ENCODE data around the gene BEAN1. TPM values are rescaled to one million over a fixed set of nuclear protein-coding genes. Genes with fewer than 3 reads are reported as not detected.

Gene BEAN1
- total and polyA plus RNA-seq, 8 donors = 0.40 to 3.7 (median 0.55) TPM; not detected in 5

DNA sequence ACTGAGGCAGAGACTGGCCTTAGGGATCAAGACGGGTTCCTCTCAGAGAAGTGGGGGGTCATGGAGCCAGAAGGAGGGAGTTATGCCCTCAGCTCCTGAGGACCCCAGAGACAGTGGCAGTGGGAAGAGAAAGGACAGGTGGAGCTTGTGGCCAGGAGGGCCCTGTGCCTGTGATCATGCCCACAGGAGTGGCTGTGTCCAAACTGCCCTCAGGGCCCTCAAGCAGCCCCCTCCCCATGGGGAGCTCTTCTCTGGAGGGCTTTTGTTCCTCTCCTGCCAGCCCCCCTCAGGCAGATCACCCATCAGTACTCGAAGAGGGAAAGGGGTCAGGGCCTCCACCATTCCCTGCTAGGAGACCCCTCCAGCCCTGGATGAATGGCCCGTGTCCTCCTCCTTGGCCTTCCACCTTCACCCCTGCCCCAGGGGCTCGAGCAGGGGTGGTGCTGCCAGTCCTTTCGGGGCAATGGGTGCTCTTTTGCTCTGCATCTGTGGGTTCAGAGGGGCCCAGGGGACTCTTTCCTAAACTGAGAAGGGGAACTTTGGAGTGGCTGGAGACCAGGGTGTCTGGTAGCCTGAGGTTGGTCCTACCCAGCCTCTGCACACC, 52.7 kb downstream of the BEAN1 start:
- Histone ChIP-seq H3K4me3 (no peak overlapping the region), H3K9me3 (no peaks in the 10 kb centered on the region), H3K27me3 (peaks cover 0 to 33% (median 11%) of the 10 kb centered on the region in 3 donors), H3K27ac (no peak overlapping the region), H3K36me3 (no peaks in the 10 kb centered on the region), H3K4me1 (peaks cover 0 to 27% (median 12%) of the 10 kb centered on the region in 4 donors)
- DNase-seq = no peak
- TF ChIP-seq POLR2A (IDR thresholded peaks at IDR 0.05) (no peak), EP300 (IDR thresholded peaks at IDR 0.05) (no peak), POLR2AphosphoS5 (IDR thresholded peaks at IDR 0.05) (no peak)
- TF ChIP-seq, protein P1, sequence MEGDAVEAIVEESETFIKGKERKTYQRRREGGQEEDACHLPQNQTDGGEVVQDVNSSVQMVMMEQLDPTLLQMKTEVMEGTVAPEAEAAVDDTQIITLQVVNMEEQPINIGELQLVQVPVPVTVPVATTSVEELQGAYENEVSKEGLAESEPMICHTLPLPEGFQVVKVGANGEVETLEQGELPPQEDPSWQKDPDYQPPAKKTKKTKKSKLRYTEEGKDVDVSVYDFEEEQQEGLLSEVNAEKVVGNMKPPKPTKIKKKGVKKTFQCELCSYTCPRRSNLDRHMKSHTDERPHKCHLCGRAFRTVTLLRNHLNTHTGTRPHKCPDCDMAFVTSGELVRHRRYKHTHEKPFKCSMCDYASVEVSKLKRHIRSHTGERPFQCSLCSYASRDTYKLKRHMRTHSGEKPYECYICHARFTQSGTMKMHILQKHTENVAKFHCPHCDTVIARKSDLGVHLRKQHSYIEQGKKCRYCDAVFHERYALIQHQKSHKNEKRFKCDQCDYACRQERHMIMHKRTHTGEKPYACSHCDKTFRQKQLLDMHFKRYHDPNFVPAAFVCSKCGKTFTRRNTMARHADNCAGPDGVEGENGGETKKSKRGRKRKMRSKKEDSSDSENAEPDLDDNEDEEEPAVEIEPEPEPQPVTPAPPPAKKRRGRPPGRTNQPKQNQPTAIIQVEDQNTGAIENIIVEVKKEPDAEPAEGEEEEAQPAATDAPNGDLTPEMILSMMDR (IDR thresholded peaks at IDR 0.05) = no peak
- intact Hi-C loops (cut with DNase I; ENCODE audit: low total_unique reads) = loop anchor here (5.0 kb wide), 1 partner anchor 72 kb away; no protein-coding TSS in a partner anchor
- WGBS, 5 donors = 68 to 91% (median 87%) methylated on average over 4 to 5 of the region's 5 CpGs

DNA sequence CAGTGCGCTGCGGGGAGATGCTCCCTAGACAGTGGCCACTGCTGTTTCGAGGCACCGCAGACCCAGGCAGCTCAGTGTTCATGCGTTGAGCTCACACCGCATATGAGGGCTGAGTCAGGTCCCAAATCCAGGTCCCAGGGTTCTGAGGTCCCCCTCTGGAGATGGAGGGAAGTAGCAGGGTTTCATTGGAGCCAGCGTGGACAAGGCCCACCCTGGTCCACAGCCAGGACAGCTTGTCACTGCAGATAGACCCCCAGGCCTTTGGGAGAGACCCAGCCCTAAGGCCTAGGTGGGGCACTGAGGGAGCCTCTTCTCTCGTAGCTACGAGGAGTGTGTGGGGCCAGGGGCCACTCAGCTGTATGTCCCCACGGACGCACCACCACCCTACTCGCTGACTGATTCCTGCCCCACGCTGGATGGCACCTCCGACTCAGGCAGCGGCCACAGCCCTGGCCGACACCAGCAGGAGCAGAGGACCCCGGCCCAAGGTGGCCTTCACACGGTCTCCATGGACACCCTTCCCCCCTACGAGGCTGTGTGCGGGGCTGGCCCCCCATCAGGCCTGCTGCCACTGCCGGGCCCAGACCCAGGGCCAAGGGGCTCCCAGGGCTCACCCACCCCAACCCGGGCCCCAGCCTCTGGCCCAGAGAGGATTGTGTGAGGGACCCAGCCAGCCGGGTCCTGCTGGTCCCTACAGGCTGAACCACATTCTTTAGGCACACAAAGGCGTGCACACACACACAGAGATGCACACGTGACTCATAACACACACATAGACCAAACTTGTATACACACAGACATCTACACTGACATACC, 53.4 kb downstream of the BEAN1 start:
- intact Hi-C loops (cut with DNase I; ENCODE audit: low total_unique reads) = loop anchor here (5.0 kb wide), 1 partner anchor 73 kb away; no protein-coding TSS in a partner anchor
- DNase-seq = peak in 1 of 2 donors; percentile 79
- Histone ChIP-seq H3K4me3 (no peak overlapping the region), H3K9me3 (no peaks in the 10 kb centered on the region), H3K27ac (no peak overlapping the region), H3K36me3 (no peaks in the 10 kb centered on the region), H3K27me3 (peaks cover 0 to 26% (median 11%) of the 10 kb centered on the region in 3 donors), H3K4me1 (peaks cover 0 to 20% (median 9%) of the 10 kb centered on the region in 4 donors)
- 74 to 85% (median 77%) methylated on average over 16 to 25 of the region's 25 CpGs for WGBS, 5 donors
- TF ChIP-seq, protein P1 (IDR thresholded peaks at IDR 0.05) = no peak
- TF ChIP-seq POLR2AphosphoS5 (IDR thresholded peaks at IDR 0.05) = no peak
- no peak for TF ChIP-seq EP300 (IDR thresholded peaks at IDR 0.05)
- no peak for TF ChIP-seq POLR2A (IDR thresholded peaks at IDR 0.05)

DNA sequence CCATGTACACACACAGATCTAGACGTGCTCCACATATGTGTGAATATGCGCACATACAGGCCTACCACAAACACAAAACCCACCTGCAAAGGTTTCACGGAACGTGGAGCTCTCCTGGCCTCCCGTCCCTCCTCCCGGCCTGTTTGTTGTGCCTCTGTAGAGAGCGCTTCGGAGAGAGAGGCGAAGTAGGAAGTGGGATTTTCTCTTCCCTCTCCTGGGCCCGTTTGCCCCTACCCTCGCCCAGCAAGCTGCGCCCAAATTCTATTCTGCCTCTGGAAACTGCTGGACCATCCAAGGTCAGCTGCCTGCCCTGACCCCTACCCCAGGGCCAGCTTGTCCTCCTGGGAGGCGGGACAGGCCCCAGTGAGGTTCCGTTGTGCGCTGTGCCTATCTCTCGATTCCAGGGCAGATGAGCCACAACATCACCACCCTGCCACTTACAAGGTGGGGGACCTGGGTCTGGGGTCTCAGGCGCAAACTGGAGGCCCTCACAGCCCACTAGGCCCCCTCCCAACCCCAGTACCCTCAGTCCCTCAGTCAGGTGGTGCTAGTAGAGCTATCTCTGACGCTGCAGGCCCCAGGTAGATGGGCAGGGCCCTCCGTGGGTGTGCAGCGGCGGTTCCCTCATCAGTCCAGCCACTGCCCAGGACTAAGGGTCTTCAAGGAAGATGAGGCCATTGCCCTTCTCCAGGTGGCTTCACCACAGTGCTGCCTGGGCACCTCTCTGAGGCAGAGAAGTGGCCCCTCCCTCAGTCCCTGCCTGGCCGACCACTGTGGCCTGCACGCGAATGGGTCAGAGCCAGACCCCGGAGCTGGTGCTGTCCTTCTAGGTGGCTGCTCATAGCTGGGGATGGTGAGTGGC, 54.2 kb downstream of the BEAN1 start:
- H3K4me3 ChIP-seq = no peak overlapping the region
- peaks cover 0 to 21% (median 11%) of the 10 kb centered on the region in 3 donors for H3K27me3 ChIP-seq
- H3K4me1 ChIP-seq = peaks cover 0 to 20% (median 9%) of the 10 kb centered on the region in 4 donors
- TF ChIP-seq, protein P1 (IDR thresholded peaks at IDR 0.05) = no peak
- no peak for TF ChIP-seq EP300 (IDR thresholded peaks at IDR 0.05)
- TF ChIP-seq POLR2AphosphoS5 (IDR thresholded peaks at IDR 0.05) = no peak
- TF ChIP-seq POLR2A (IDR thresholded peaks at IDR 0.05) = no peak
- 78 to 88% (median 80%) methylated on average over 22 to 25 of the region's 25 CpGs for WGBS, 5 donors
- H3K27ac ChIP-seq = no peak overlapping the region
- intact Hi-C loops (cut with DNase I; ENCODE audit: low total_unique reads) = loop anchor here (5.0 kb wide), 1 partner anchor 74 kb away; no protein-coding TSS in a partner anchor
- DNase-seq = no peak
- H3K9me3 ChIP-seq = no peaks in the 10 kb centered on the region
- no peaks in the 10 kb centered on the region for H3K36me3 ChIP-seq
